K562 (cell line): ENCODE measurements around the gene UBE2Q1. TPM values are rescaled to one million over a fixed set of nuclear protein-coding genes. Genes with fewer than 3 reads are reported as not detected.
A peak's percentile ranks its signal among the peaks of the same experiment; 100 is the strongest.

Experiments
- ARID1B ChIP-seq: fragments of 450-650 bp; IDR thresholded peaks from 2 replicates; pipeline ENCODE4 v1.6.1; 2016; ENCODE audit warnings: antibody characterized with exemption, mild to moderate bottlenecking, inconsistent platforms
- ETV6 ChIP-seq, 3 experiments: fragments of 150-350 bp in 1 of 3; sonication (generic) in 1 of 3; formaldehyde crosslinking in 1 of 3; IDR thresholded peaks; 2 replicates each; pipeline versions ENCODE4 v1.6.1 to v1.8.0; 2014 to 2022; ENCODE audit warnings: borderline replicate concordance in 2 of 3, low read depth in 2 of 3, antibody characterized with exemption in 1 of 3, low read length in 1 of 3, mild to moderate bottlenecking in 1 of 3, missing genetic modification reagents in 1 of 3
- FOXK1 ChIP-seq: sonication (generic); formaldehyde crosslinking; IDR thresholded peaks from 2 replicates; pipeline ENCODE4 v1.8.0; 2022; ENCODE audit warnings: missing genetic modification reagents, mild to moderate bottlenecking, borderline replicate concordance
- HLTF ChIP-seq: fragments of 450-650 bp; IDR thresholded peaks from 2 replicates; pipeline ENCODE4 v1.6.1; 2016
- HMBOX1 ChIP-seq: sonication (generic); IDR thresholded peaks from 2 replicates; pipeline ENCODE4 v1.6.1; 2016
- HMG20A ChIP-seq: fragments of 450-650 bp; formaldehyde crosslinking; conservative IDR thresholded peaks from 2 replicates; pipeline ENCODE4 v1.4.0; 2020; ENCODE audit warnings: mild to moderate bottlenecking, mixed read lengths
- IRF2 ChIP-seq: sonication (generic); formaldehyde crosslinking; IDR thresholded peaks from 2 replicates; pipeline ENCODE4 v1.8.1; 2022; ENCODE audit warnings: mild to moderate bottlenecking, missing genetic modification reagents
- NFIC ChIP-seq: fragments of 450-650 bp; IDR thresholded peaks from 2 replicates; pipeline ENCODE4 v1.6.1; 2017; ENCODE audit warnings: mild to moderate bottlenecking, inconsistent platforms
- NFXL1 ChIP-seq: fragments of 450-650 bp; formaldehyde crosslinking; IDR thresholded peaks from 2 replicates; pipeline ENCODE4 v1.4.0; 2021; ENCODE audit warnings: mild to moderate bottlenecking
- NR2C1 ChIP-seq, 2 experiments: fragments of 450-650 bp; IDR thresholded peaks; 2 replicates each; pipeline ENCODE4 v1.6.1; 2017; ENCODE audit warnings: mild to moderate bottlenecking in 2 of 2, antibody characterized with exemption in 1 of 2, inconsistent platforms in 1 of 2, missing compliant biosample characterization in 1 of 2, missing genetic modification characterization in 1 of 2
- PHTF2 ChIP-seq: fragments of 250-450 bp; sonication (Bioruptor Pico); IDR thresholded peaks from 2 replicates; pipeline ENCODE4 v1.5.0; 2021; ENCODE audit warnings: mild to moderate bottlenecking
- THRA ChIP-seq: fragments of 450-650 bp; IDR thresholded peaks from 2 replicates; pipeline ENCODE4 v1.6.1; 2017; ENCODE audit warnings: mild to moderate bottlenecking, moderate library complexity
- XRCC3 ChIP-seq: fragments of 450-650 bp; IDR thresholded peaks from 2 replicates; pipeline ENCODE4 v1.6.1; 2017; ENCODE audit warnings: mild to moderate bottlenecking, moderate library complexity
- ZNF23 ChIP-seq: fragments of 250-450 bp; sonication (Bioruptor Pico); IDR thresholded peaks from 2 replicates; pipeline ENCODE4 v1.4.0; 2020; ENCODE audit warnings: mild to moderate bottlenecking
- ZNF445 ChIP-seq: fragments of 250-450 bp; sonication (Bioruptor Pico); IDR thresholded peaks from 2 replicates; pipeline ENCODE4 v1.4.0; 2020; ENCODE audit warnings: low read depth, mild to moderate bottlenecking, moderate library complexity
- ZNF609 ChIP-seq: sonication (generic); formaldehyde crosslinking; IDR thresholded peaks from 2 replicates; pipeline ENCODE4 v1.8.1; 2023; ENCODE audit warnings: missing genetic modification reagents, mild to moderate bottlenecking, borderline replicate concordance
- ZNF75A ChIP-seq: fragments of 450-650 bp; formaldehyde crosslinking; IDR thresholded peaks from 2 replicates; pipeline ENCODE4 v1.4.0; 2020; ENCODE audit warnings: mild to moderate bottlenecking
- ZSCAN32 ChIP-seq: fragments of 450-650 bp; formaldehyde crosslinking; IDR thresholded peaks from 2 replicates; pipeline ENCODE4 v1.4.0; 2020; ENCODE audit warnings: mild to moderate bottlenecking, moderate library complexity
- polyA plus RNA-seq, 8 experiments: library from polyadenylated mRNA; depleted of rRNA in 4 of 8; stranded (reverse) in 5 of 8; unstranded in 3 of 8; fragments of >200 nt; fragmentation: Nextera tagmentation in 2 of 8; fragmentation: Illumina TruSeq in 1 of 8; extraction: Ambion mirVana in 2 of 8; extraction: Trizol in 1 of 8; gene quantifications; 2 replicates each; pipeline versions ENCODE4 v1.2.1 to v1.2.3, GENCODE V29; 2011 to 2014; ENCODE audit warnings: inconsistent platforms in 1 of 8, missing spikeins in 1 of 8
- total RNA-seq, 7 experiments: library from RNA; depleted of rRNA in 6 of 7; stranded (reverse); fragments of >200 nt in 6 of 7; fragmentation: Illumina TruSeq in 2 of 7; extraction: Trizol in 2 of 7; gene quantifications; 2 replicates each; pipeline versions ENCODE4 v1.2.1 to v1.2.3, GENCODE V29; 2011 to 2021; ENCODE audit warnings: low replicate concordance in 1 of 7
- TF ChIP-seq, protein P1 (sequence below): fragments of 450-650 bp; IDR thresholded peaks from 2 replicates; pipeline ENCODE4 v1.6.1; 2017; ENCODE audit warnings: antibody characterized with exemption

The UBE2Q1 gene
- total and polyA plus RNA-seq, 9 of the 15 experiments (the other 6 are each of a cell fraction or from before 2014, with no cell fraction given): 8.0 to 58.8 (median 27.6) TPM

DNA sequence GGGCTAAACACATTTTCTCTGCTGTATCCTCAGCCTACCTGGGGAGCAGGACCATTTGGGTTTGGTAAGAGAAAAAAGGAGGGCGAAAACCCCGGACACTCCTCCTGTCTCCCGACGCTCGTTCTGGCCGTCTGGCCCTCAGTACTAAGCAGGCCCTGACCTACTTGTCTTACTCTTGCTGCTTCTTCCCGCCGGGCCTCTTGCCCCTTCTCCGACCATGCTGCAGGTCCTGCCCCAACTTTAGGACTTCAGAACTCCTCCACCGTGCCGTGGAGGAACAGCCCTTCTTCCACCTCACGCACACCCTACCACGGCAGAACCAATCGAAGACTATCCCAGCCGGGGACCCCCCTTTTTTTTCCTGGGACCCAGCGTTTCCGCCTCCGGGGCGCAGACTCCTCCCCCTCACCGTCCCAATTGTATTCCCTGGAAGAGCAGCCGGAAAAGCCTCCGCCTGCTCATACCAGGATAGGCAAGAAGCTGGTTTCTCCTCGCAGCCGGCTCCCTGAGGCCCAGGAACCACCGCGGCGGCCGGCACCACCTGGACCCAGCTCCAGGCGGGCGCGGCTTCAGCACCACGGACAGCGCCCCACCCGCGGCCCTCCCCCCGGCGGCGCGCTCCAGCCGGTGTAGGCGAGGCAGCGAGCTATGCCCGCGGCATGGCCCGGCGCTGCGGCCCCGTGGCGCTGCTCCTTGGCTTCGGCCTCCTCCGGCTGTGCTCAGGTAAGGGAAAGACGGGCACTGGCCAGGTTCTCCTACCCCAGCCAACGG is 9.1 kb upstream of the UBE2Q1 start, which contains the start of gene CHRNB2 (continued):
- TF ChIP-seq THRA (no peak), HMBOX1 (no peak), PHTF2 (CRISPR knock-in tag) (no peak), IRF2 (CRISPR knock-in tag) (no peak), NFIC (no peak), NR2C1 (IDR thresholded peaks at IDR 0.05) (no peak), NR2C1 (tag; IDR thresholded peaks at IDR 0.05) (no peak), ZNF445 (CRISPR knock-in tag) (no peak), ETV6 (IDR thresholded peaks at IDR 0.05; ENCODE audit: borderline replicate concordance in 1 of 2, low read depth in 2 of 2, low read length in 1 of 2) (no peak), ETV6 (CRISPR knock-in tag; IDR thresholded peaks at IDR 0.05; ENCODE audit: borderline replicate concordance) (peak; percentile 31; the same call in 1 of the 2 replicates), ZNF75A (no peak), ARID1B (no peak), HLTF (no peak), HMG20A (CRISPR knock-in tag) (no peak), XRCC3 (no peak), FOXK1 (CRISPR knock-in tag) (no peak), ZSCAN32 (CRISPR knock-in tag) (no peak), ZNF609 (CRISPR knock-in tag) (0 out of 2 replicates have a peak, but pooled peaks have one; percentile 41), ZNF23 (no peak), NFXL1 (CRISPR knock-in tag) (no peak)
- TF ChIP-seq, protein P1, sequence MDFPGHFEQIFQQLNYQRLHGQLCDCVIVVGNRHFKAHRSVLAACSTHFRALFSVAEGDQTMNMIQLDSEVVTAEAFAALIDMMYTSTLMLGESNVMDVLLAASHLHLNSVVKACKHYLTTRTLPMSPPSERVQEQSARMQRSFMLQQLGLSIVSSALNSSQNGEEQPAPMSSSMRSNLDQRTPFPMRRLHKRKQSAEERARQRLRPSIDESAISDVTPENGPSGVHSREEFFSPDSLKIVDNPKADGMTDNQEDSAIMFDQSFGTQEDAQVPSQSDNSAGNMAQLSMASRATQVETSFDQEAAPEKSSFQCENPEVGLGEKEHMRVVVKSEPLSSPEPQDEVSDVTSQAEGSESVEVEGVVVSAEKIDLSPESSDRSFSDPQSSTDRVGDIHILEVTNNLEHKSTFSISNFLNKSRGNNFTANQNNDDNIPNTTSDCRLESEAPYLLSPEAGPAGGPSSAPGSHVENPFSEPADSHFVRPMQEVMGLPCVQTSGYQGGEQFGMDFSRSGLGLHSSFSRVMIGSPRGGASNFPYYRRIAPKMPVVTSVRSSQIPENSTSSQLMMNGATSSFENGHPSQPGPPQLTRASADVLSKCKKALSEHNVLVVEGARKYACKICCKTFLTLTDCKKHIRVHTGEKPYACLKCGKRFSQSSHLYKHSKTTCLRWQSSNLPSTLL: no peak
